HG03432 (cell line): ENCODE measurements around the gene APOBEC3A.
A peak's percentile ranks its signal among the peaks of the same experiment; 100 is the strongest.
"Not testable (repeated sequence)": the region's sequence is repeated elsewhere in the genome, so short reads cannot be mapped to it uniquely, and the experiment has no call there.

Experiments used
- ATAC-seq: cut with Tn5 transposase; IDR thresholded peaks from one replicate; pipeline ENCODE4 v1.9.1; 2021; ENCODE audit warnings: mild to moderate bottlenecking, moderate library complexity; ENCODE audit not compliant: unreplicated experiment

APOBEC3A gene

GRCh38 chr22:38977289-38977688 lies 19.9 kb downstream of the APOBEC3A start:
- not testable (repeated sequence) for ATAC-seq

DNA sequence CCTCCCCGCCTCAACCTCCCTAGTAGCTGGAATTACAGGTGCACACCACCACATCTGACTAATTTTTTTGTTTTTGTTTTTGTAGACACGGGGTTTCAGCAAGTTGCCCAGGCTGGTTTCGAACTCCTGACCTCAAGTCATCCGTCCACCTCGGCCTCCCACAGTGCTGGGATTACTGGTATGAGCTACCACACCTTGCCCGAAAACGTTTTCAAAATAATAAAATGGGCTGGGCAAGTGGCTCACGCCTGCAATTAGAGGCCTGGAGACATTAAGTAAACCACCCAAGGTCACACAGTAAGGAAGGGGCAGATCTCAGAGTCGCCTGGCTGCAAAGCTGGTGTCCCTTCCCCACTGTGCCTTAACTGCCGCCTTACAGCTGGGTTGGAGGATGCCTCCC lies 23.2 kb downstream of the APOBEC3A start:
- not testable (repeated sequence) for ATAC-seq

DNA sequence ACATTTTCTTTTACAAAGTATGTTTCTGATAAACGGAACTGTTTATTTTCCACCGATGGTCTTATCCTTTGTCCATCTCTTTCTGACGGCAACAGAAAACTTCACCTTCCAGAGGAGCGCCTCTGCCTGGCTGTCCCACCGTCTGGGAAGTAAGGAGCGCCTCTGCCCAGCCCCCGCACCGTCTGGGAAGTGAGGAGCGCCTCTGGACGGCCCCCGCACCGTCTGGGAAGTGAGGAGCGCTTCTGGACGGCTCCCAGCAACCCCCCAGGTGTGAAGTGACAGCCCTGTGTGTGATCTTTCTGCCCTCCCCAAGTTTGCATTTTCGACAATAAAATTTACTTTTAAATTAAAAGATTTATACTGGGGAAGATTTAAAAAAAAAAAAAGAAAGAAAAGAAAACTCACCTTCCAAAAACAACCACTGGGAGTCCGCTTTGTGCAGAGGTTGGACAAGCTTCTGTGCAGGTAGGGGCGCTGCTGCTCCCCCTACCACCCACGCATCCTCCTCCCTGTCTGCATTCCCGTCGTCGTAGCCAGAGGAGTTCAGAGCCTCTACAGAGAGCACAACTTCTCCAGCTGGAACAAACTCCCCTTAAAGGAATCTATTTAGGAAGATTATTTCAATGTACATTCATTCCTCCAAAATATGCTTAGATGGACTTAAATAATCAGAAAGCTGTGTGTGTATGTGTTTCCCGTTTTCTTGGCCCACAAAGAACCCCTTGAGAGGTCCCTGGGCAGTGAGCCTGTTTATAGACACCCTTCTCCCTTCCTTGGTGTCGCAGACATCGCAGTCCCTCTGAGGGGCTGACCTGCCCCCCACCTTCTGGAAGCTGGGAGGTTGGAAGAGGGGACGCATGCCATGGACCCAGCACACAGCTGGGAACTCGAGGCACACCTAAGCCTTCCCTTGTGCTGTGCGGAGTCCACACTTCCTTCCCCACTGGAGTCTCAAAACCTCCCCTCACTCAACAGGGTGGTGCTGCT lies 23.9 kb downstream of the APOBEC3A start:
- peak; percentile 3 for ATAC-seq

DNA sequence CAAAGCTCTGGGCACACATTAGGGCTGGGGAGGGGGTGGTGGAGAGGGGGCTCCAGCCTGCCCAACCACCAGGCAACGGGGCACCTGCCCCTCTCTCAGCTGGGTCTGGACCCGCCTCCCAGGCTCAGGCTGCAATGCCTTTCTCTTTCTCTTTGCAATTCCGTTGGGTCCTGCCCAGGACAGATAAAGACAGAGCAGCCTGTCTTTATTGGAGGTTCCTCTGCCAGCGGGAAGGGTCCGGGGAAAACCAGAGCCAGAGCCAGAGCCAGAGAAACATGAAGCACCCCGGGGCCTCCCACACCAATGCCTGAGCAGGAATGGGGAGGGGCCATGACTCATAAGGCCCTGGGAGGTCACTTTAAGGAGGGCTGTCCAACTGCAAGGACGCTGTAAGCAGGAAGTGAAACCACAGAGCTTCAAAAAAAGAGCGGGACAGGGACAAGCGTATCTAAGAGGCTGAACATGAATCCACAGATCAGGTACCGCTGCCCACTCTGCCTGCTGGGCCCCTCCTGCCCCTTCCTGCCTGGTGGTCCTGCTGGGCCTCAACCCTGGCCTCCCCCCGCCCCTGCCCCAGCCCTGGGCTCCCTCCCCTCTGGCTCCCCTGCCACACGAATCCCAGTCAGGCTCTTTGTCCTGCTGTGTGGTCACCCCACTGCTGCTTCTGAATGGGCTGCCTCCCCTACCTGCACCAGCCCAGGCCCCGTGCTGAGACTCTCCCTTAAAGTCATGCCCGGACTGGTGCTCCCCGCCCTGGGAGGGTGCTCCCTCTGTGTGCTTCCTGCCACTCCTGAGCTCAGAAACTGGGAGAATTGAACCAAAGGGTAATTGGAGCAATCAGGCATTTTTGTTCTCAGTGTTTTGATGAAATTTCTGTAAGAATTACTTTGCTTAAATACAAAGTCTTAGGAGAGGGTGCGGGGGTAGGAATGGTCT lies 24.9 kb downstream of the APOBEC3A start, which contains the start of gene APOBEC3B:
Gene APOBEC3B (plus strand): TSS at position 356 of the 936 bp plus-strand sequence. CDS start 107 bp downstream, at position 463.
- ATAC-seq: peak; percentile 47

DNA sequence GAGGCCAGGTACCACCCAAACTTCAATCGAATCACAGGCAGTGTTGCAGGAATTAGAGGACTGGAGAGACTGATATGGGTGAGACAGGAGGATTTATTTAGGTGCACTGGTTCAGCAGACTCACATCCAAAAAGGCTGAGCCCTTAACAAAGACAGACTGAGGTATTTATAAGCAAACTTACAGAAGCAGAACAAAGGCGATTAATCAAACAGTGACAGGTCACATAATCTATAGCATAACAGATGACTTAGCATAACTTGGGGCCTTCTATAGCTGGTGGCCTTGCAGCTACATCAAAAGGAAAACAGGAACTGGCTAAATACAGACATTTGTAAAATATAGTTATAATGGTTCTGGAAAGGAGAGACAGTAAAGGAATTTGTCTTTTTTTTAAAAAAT lies 26.8 kb downstream of the APOBEC3A start:
- no peak for ATAC-seq

DNA sequence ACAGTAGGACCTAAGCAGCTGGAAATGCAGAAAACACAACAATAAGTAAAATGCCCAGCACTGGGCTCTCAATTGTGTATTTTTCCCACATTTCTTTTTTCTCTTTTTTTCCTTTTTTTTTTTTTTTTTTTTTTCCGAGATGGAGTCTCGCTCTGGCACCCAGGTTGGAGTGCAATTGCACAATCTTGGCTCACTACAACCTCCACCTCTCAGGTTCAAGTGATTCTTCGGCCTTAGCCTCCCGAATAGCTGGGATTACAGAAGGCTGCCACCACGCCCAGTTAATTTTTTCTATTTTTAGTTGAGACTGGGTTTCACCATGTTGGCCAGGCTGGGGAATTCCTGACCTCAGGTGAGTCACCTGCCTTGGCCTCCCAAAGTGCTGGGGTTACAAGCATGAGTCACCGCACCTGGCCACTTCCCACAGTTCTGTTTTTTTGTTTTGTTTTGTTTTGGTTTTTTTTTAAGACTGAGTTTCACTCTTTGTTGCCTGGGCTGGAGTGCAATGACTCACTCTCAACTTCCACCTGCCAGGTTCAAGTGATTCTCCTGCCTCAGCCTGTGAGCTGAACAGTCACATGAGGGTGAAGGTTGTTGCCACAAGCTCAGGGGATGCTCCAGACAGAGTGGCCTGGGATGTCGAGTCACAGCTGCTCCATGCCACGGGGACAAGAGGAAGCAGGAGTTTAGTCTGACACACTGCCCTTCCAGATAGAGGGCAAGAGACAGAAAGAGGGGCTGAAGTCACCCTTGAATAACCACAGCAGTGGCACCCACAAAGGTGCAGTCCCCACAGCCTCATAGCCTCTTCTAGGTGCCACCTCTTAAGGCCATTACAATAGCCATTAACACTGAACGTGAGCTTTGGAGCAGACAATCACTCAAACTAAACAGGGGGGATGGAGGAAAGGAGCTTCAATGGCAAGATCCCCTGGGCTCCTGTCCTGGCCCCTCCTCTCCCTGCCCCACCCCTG lies 27.7 kb downstream of the APOBEC3A start:
- peak; percentile 70 for ATAC-seq

DNA sequence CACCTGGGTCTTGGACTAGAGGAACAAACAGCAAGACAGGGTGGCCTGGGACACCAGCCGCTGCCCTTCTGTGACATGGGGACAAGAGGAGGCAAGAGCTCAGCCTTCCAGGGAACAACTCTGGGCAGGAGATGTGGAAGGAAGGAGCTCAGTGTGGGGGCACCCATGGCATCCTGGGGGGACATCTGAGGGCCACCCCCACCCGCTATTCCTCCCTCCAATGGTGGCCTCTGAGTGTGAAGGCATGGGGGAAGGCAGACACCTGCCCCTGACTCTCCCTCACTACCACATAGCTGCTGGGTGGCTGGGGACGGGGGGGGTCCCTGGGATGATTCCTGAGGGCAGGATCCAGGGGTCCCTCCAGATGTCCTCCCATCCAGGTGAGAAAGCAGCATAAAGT lies 29.2 kb downstream of the APOBEC3A start:
- no peak for ATAC-seq

GRCh38 chr22:38987171-38987895 lies 29.9 kb downstream of the APOBEC3A start:
- ATAC-seq: no peak

- no peak for ATAC-seq
Measured at GRCh38 chr22:38989466-38989865, 32.1 kb downstream of the APOBEC3A start.

DNA sequence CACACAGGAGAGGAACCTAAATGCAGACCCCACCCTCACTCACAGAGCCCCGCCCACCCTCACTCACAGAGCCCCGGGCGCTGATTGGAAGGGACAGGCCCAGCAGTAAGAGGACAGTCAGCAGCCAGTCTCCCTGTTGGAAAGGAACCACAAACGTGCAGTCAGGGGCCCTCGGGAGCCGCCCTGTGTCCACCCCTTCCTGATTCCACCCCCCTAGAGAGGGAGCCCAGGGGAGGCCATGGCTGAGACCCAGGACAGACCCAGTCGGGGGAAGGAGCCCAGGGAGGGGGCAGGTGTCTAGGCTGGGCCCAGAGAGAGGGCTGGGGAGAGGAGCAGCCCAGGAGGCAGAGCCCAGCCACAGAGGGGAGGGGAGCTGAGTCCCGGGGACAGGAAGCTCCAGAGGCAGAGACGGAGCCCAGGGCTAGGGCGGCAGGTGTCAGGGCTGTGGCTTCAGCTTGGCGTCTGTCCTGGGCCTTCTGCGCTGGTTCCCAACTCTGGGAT lies 35.5 kb downstream of the APOBEC3A start:
- not testable (repeated sequence) for ATAC-seq

GRCh38 chr22:38996105-38996504 lies 38.7 kb downstream of the APOBEC3A start:
- no peak for ATAC-seq

- ATAC-seq: no peak
Measured at GRCh38 chr22:38997518-38997917, 40.1 kb downstream of the APOBEC3A start.

- peak; percentile 72 for ATAC-seq
Measured at GRCh38 chr22:39003165-39003638, 45.8 kb downstream of the APOBEC3A start.

DNA sequence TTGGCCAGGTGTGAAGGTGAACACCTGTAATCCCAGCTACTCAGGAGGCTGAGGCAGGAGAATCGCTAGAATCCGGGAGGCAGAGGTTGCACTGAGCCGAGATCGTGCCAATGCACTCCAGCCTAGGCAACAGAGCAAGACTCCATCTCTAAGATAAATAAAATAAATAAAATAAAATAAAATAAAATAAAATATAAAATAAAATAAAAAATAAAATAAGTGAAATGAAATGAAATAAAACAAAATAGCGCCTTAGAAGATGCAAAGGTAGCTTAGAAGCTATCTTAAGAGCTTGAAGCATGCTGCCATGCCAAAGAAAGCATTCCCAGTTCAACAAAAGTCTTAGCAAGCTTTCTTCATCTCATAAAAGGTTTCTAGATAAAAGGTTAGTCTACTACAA lies 49.8 kb downstream of the APOBEC3A start:
- ATAC-seq: no peak

GRCh38 chr22:39008271-39008850 lies 51.0 kb downstream of the APOBEC3A start:
- not testable (repeated sequence) for ATAC-seq

- no peak for ATAC-seq
Measured at GRCh38 chr22:39010946-39011345, 53.5 kb downstream of the APOBEC3A start.
